ENCODE measurements around the gene NRXN3.

GRCh38 chr14:78307671-78308070 is 137.5 kb downstream of the NRXN3 start:
- no peak for TF ChIP-seq CTCF (IDR thresholded peaks at IDR 0.05)
- no peak for TF ChIP-seq EZH2phosphoT487 (IDR thresholded peaks at IDR 0.05)
- TF ChIP-seq EZH2 (IDR thresholded peaks at IDR 0.05) = no peak
